Astrocyte of the cerebellum (primary cell): ENCODE data around the gene LRFN5.

Experiments used
- DNase-seq: peaks from one replicate; pipeline ENCODE4 v3.0.0-alpha.2; 2011; ENCODE audit warnings: low read depth
- H3K4me3 ChIP-seq: 2 replicates; pipeline ENCODE4 v1.5.1; 2011; ENCODE audit warnings: mild to moderate bottlenecking, low read depth, low read length, moderate library complexity
- CTCF ChIP-seq: IDR thresholded peaks from 2 replicates; pipeline ENCODE4 v1.5.1; 2012; ENCODE audit warnings: low read length, low read depth, moderate library complexity, mild to moderate bottlenecking; ENCODE audit errors: missing control alignments
- in situ Hi-C: cut with HindIII; loops from 2 replicates; pipeline ENCODE4 v1.10.0; 2017; ENCODE audit warnings: low sequenced_read_pairs

The LRFN5 gene

GRCh38 chr14:41805633-41806032 is 199.0 kb downstream of the LRFN5 start:
- no peak for TF ChIP-seq CTCF
- in situ Hi-C loops = no loop called here
- no peak for DNase-seq
- no peak overlapping the region for H3K4me3 ChIP-seq

GRCh38 chr14:41806366-41806975 is 199.8 kb downstream of the LRFN5 start:
- H3K4me3 ChIP-seq = no peak overlapping the region
- TF ChIP-seq CTCF = no peak
- in situ Hi-C loops = no loop called here
- DNase-seq = no peak

- in situ Hi-C loops = no loop called here
- DNase-seq = no peak
- no peak for TF ChIP-seq CTCF
- no peak overlapping the region for H3K4me3 ChIP-seq
Observed at GRCh38 chr14:41810362-41810761, 203.7 kb downstream of the LRFN5 start.

GRCh38 chr14:41817626-41818025 is 210.9 kb downstream of the LRFN5 start:
- DNase-seq = peak; percentile 4
- in situ Hi-C loops = no loop called here

GRCh38 chr14:41824441-41824840 is 217.8 kb downstream of the LRFN5 start:
- no peak overlapping the region for H3K4me3 ChIP-seq
- no peak for DNase-seq
- in situ Hi-C loops = no loop called here
- TF ChIP-seq CTCF = no peak

More at GRCh38 chr14:41817626-41818025, 210.9 kb downstream of the LRFN5 start:
- H3K4me3 ChIP-seq = no peak overlapping the region
- no peak for TF ChIP-seq CTCF

- no peak for DNase-seq
- no peak for TF ChIP-seq CTCF
- in situ Hi-C loops = no loop called here
- no peak overlapping the region for H3K4me3 ChIP-seq
Observed at GRCh38 chr14:41825622-41826021, 218.9 kb downstream of the LRFN5 start.
